ENCODE results near the gene CCL17.

Gene CCL17

GRCh38 chr16:57403965-57404817 is at the start of gene CCL17:
CCL17 (plus strand) TSS chr16:57404767; CDS start chr16:57413933, 9,166 bp downstream.
- H3K27ac ChIP-seq (ENCODE audit: low read depth, low read length) = no peak within 1 kb of the TSS
- no peak within 1 kb of the TSS for H3K4me3 ChIP-seq (ENCODE audit: low read depth in 1 of 5, low read length in 5 of 5)
- H3K27me3 ChIP-seq (ENCODE audit: control insufficient read depth in 5 of 5, insufficient read depth in 4 of 5, low read length in 5 of 5) = no peaks in the 10 kb centered on the region
- H3K9ac ChIP-seq (ENCODE audit: low read length in 5 of 5) = no peak within 1 kb of the TSS
- H3K36me3 ChIP-seq (ENCODE audit: control insufficient read depth in 5 of 5, insufficient read depth in 5 of 5, low read length in 5 of 5) = no peaks in the 10 kb centered on the region
- H3K4me1 ChIP-seq (ENCODE audit: control insufficient read depth in 5 of 5, insufficient read depth in 5 of 5, low read length in 5 of 5) = peaks cover 0 to 19% (median 0%) of the 10 kb centered on the region in 5 donors
- H3K9me3 ChIP-seq (ENCODE audit: control insufficient read depth in 5 of 5, low read length in 5 of 5) = no peaks in the 10 kb centered on the region

- Histone ChIP-seq H3K27ac (ENCODE audit: low read depth, low read length) (no peak overlapping the region), H3K4me3 (ENCODE audit: low read depth in 1 of 5, low read length in 5 of 5) (no peak overlapping the region), H3K9ac (ENCODE audit: low read length in 5 of 5) (no peak overlapping the region), H3K36me3 (ENCODE audit: control insufficient read depth in 5 of 5, insufficient read depth in 5 of 5, low read length in 5 of 5) (no peaks in the 10 kb centered on the region), H3K9me3 (ENCODE audit: control insufficient read depth in 5 of 5, low read length in 5 of 5) (no peaks in the 10 kb centered on the region), H3K4me1 (ENCODE audit: control insufficient read depth in 5 of 5, insufficient read depth in 5 of 5, low read length in 5 of 5) (peaks cover 0 to 8% (median 0%) of the 10 kb centered on the region in 5 donors), H3K27me3 (ENCODE audit: control insufficient read depth in 5 of 5, insufficient read depth in 4 of 5, low read length in 5 of 5) (no peaks in the 10 kb centered on the region)
Measured at GRCh38 chr16:57355898-57356414, 48.6 kb upstream of the CCL17 start.

GRCh38 chr16:57356547-57356946 is 48.0 kb upstream of the CCL17 start:
- no peak overlapping the region for H3K9ac ChIP-seq (ENCODE audit: low read length in 5 of 5)
- no peaks in the 10 kb centered on the region for H3K36me3 ChIP-seq (ENCODE audit: control insufficient read depth in 5 of 5, insufficient read depth in 5 of 5, low read length in 5 of 5)
- no peak overlapping the region for H3K27ac ChIP-seq (ENCODE audit: low read depth, low read length)
- peaks cover 0 to 8% (median 0%) of the 10 kb centered on the region in 5 donors for H3K4me1 ChIP-seq (ENCODE audit: control insufficient read depth in 5 of 5, insufficient read depth in 5 of 5, low read length in 5 of 5)
- H3K4me3 ChIP-seq (ENCODE audit: low read depth in 1 of 5, low read length in 5 of 5) = no peak overlapping the region
- H3K27me3 ChIP-seq (ENCODE audit: control insufficient read depth in 5 of 5, insufficient read depth in 4 of 5, low read length in 5 of 5) = no peaks in the 10 kb centered on the region
- no peaks in the 10 kb centered on the region for H3K9me3 ChIP-seq (ENCODE audit: control insufficient read depth in 5 of 5, low read length in 5 of 5)

GRCh38 chr16:57357330-57358085 is 47.1 kb upstream of the CCL17 start:
- H3K27me3 ChIP-seq (ENCODE audit: control insufficient read depth in 5 of 5, insufficient read depth in 4 of 5, low read length in 5 of 5) = no peaks in the 10 kb centered on the region
- H3K4me3 ChIP-seq (ENCODE audit: low read depth in 1 of 5, low read length in 5 of 5) = no peak overlapping the region
- no peak overlapping the region for H3K9ac ChIP-seq (ENCODE audit: low read length in 5 of 5)
- H3K4me1 ChIP-seq (ENCODE audit: control insufficient read depth in 5 of 5, insufficient read depth in 5 of 5, low read length in 5 of 5) = peaks cover 0 to 8% (median 0%) of the 10 kb centered on the region in 5 donors
- no peaks in the 10 kb centered on the region for H3K36me3 ChIP-seq (ENCODE audit: control insufficient read depth in 5 of 5, insufficient read depth in 5 of 5, low read length in 5 of 5)
- no peak overlapping the region for H3K27ac ChIP-seq (ENCODE audit: low read depth, low read length)
- H3K9me3 ChIP-seq (ENCODE audit: control insufficient read depth in 5 of 5, low read length in 5 of 5) = no peaks in the 10 kb centered on the region

- Histone ChIP-seq H3K4me1 (ENCODE audit: control insufficient read depth in 5 of 5, insufficient read depth in 5 of 5, low read length in 5 of 5) (peaks cover 0 to 8% (median 0%) of the 10 kb centered on the region in 5 donors), H3K27me3 (ENCODE audit: control insufficient read depth in 5 of 5, insufficient read depth in 4 of 5, low read length in 5 of 5) (no peaks in the 10 kb centered on the region), H3K4me3 (ENCODE audit: low read depth in 1 of 5, low read length in 5 of 5) (no peak overlapping the region), H3K9ac (ENCODE audit: low read length in 5 of 5) (no peak overlapping the region), H3K36me3 (ENCODE audit: control insufficient read depth in 5 of 5, insufficient read depth in 5 of 5, low read length in 5 of 5) (no peaks in the 10 kb centered on the region), H3K9me3 (ENCODE audit: control insufficient read depth in 5 of 5, low read length in 5 of 5) (no peaks in the 10 kb centered on the region), H3K27ac (ENCODE audit: low read depth, low read length) (no peak overlapping the region)
Measured at GRCh38 chr16:57358086-57358420, 46.5 kb upstream of the CCL17 start.

- Histone ChIP-seq H3K36me3 (ENCODE audit: control insufficient read depth in 5 of 5, insufficient read depth in 5 of 5, low read length in 5 of 5) (no peaks in the 10 kb centered on the region), H3K4me1 (ENCODE audit: control insufficient read depth in 5 of 5, insufficient read depth in 5 of 5, low read length in 5 of 5) (peaks cover 0 to 8% (median 0%) of the 10 kb centered on the region in 5 donors), H3K27ac (ENCODE audit: low read depth, low read length) (no peak within 1 kb of the TSS), H3K4me3 (ENCODE audit: low read depth in 1 of 5, low read length in 5 of 5) (no peak within 1 kb of the TSS), H3K27me3 (ENCODE audit: control insufficient read depth in 5 of 5, insufficient read depth in 4 of 5, low read length in 5 of 5) (peaks cover 0 to 2% (median 0%) of the 10 kb centered on the region in 5 donors), H3K9ac (ENCODE audit: low read length in 5 of 5) (no peak within 1 kb of the TSS), H3K9me3 (ENCODE audit: control insufficient read depth in 5 of 5, low read length in 5 of 5) (no peaks in the 10 kb centered on the region)
Measured at GRCh38 chr16:57358527-57359095, 46.0 kb upstream of the CCL17 start, which contains the start of gene CCL22. CCL22 (plus strand) TSS chr16:57358783; CDS start chr16:57358817, 34 bp downstream.

GRCh38 chr16:57360321-57360935 is 44.1 kb upstream of the CCL17 start:
- Histone ChIP-seq H3K4me1 (ENCODE audit: control insufficient read depth in 5 of 5, insufficient read depth in 5 of 5, low read length in 5 of 5) (peaks cover 0 to 8% (median 0%) of the 10 kb centered on the region in 5 donors), H3K9ac (ENCODE audit: low read length in 5 of 5) (no peak overlapping the region), H3K27ac (ENCODE audit: low read depth, low read length) (no peak overlapping the region), H3K27me3 (ENCODE audit: control insufficient read depth in 5 of 5, insufficient read depth in 4 of 5, low read length in 5 of 5) (peaks cover 0 to 3% (median 0%) of the 10 kb centered on the region in 5 donors), H3K9me3 (ENCODE audit: control insufficient read depth in 5 of 5, low read length in 5 of 5) (no peaks in the 10 kb centered on the region), H3K4me3 (ENCODE audit: low read depth in 1 of 5, low read length in 5 of 5) (no peak overlapping the region), H3K36me3 (ENCODE audit: control insufficient read depth in 5 of 5, insufficient read depth in 5 of 5, low read length in 5 of 5) (no peaks in the 10 kb centered on the region)

- H3K4me1 ChIP-seq (ENCODE audit: control insufficient read depth in 5 of 5, insufficient read depth in 5 of 5, low read length in 5 of 5) = peaks cover 0 to 15% (median 1%) of the 10 kb centered on the region in 5 donors
- no peak overlapping the region for H3K27ac ChIP-seq (ENCODE audit: low read depth, low read length)
- no peaks in the 10 kb centered on the region for H3K36me3 ChIP-seq (ENCODE audit: control insufficient read depth in 5 of 5, insufficient read depth in 5 of 5, low read length in 5 of 5)
- no peak overlapping the region for H3K9ac ChIP-seq (ENCODE audit: low read length in 5 of 5)
- H3K4me3 ChIP-seq (ENCODE audit: low read depth in 1 of 5, low read length in 5 of 5) = no peak overlapping the region
- no peaks in the 10 kb centered on the region for H3K9me3 ChIP-seq (ENCODE audit: control insufficient read depth in 5 of 5, low read length in 5 of 5)
- H3K27me3 ChIP-seq (ENCODE audit: control insufficient read depth in 5 of 5, insufficient read depth in 4 of 5, low read length in 5 of 5) = peaks cover 0 to 7% (median 0%) of the 10 kb centered on the region in 5 donors
Measured at GRCh38 chr16:57361404-57361803, 43.2 kb upstream of the CCL17 start.

- H3K27ac ChIP-seq (ENCODE audit: low read depth, low read length) = no peak overlapping the region
- peaks cover 0 to 15% (median 2%) of the 10 kb centered on the region in 5 donors for H3K4me1 ChIP-seq (ENCODE audit: control insufficient read depth in 5 of 5, insufficient read depth in 5 of 5, low read length in 5 of 5)
- H3K9me3 ChIP-seq (ENCODE audit: control insufficient read depth in 5 of 5, low read length in 5 of 5) = no peaks in the 10 kb centered on the region
- H3K9ac ChIP-seq (ENCODE audit: low read length in 5 of 5) = no peak overlapping the region
- H3K27me3 ChIP-seq (ENCODE audit: control insufficient read depth in 5 of 5, insufficient read depth in 4 of 5, low read length in 5 of 5) = peaks cover 0 to 7% (median 0%) of the 10 kb centered on the region in 5 donors
- H3K4me3 ChIP-seq (ENCODE audit: low read depth in 1 of 5, low read length in 5 of 5) = no peak overlapping the region
- H3K36me3 ChIP-seq (ENCODE audit: control insufficient read depth in 5 of 5, insufficient read depth in 5 of 5, low read length in 5 of 5) = no peaks in the 10 kb centered on the region
Measured at GRCh38 chr16:57364143-57364542, 40.4 kb upstream of the CCL17 start.
